ENCODE measurements around the gene C5orf63. TPM values are rescaled to one million over a fixed set of nuclear protein-coding genes. Genes with fewer than 3 reads are reported as not detected.

The C5orf63 gene
- total RNA-seq, 2 experiments from 2014 or later: 4.2 TPM; not detected in 1

GRCh38 chr5:127010362-127010761 is 62.9 kb downstream of the C5orf63 start:
- no peak overlapping the region for H3K4me3 ChIP-seq (ENCODE audit: low read depth, low read length, poor library complexity, severe bottlenecking)
- POLR2A ChIA-PET: no interaction called here

GRCh38 chr5:127009784-127010183 is 63.5 kb downstream of the C5orf63 start:
- 0 out of 2 replicates have a peak, but pooled peaks cover 3% of the 10 kb centered on the region for H3K79me2 ChIP-seq (ENCODE audit: insufficient read depth, low read depth, low read length)
- no peaks in the 10 kb centered on the region for H3K36me3 ChIP-seq (ENCODE audit: insufficient read depth, low read length)
- no peak overlapping the region for H3K27ac ChIP-seq (ENCODE audit: low read depth, low read length, poor library complexity, severe bottlenecking)
- TF ChIP-seq CTCF (conservative IDR thresholded peaks at IDR 0.05; ENCODE audit: low read length) (no peak), EZH2phosphoT487 (IDR thresholded peaks at IDR 0.05; ENCODE audit: borderline replicate concordance, low read depth, low read length) (no peak)
- no peak for DNase-seq (ENCODE audit: low spot score)
- H3K4me1 ChIP-seq (ENCODE audit: insufficient read depth, low read length, poor library complexity, severe bottlenecking): peaks cover 4% of the 10 kb centered on the region
- no peak overlapping the region for H2AFZ ChIP-seq (ENCODE audit: low read length)
- CTCF ChIA-PET (ENCODE audit: unreplicated experiment): no interaction called here
- H3K9me3 ChIP-seq (ENCODE audit: low read length): no peaks in the 10 kb centered on the region
- BruUV-seq (replicated peaks): no TSS peak
- no peak overlapping the region for H3K4me2 ChIP-seq (ENCODE audit: low read length)
- no peak overlapping the region for H3K4me3 ChIP-seq (ENCODE audit: low read depth, low read length, poor library complexity, severe bottlenecking)
- POLR2A ChIA-PET: no interaction called here
- intact Hi-C loops (cut with micrococcal nuclease; ENCODE audit: unreplicated experiment): no loop called here
- no peaks in the 10 kb centered on the region for H3K9me2 ChIP-seq (ENCODE audit: insufficient read depth, low read length)
- H4K20me1 ChIP-seq (ENCODE audit: insufficient read depth, low read length): no peaks in the 10 kb centered on the region

More at GRCh38 chr5:127010362-127010761, 62.9 kb downstream of the C5orf63 start:
- no peaks in the 10 kb centered on the region for H3K9me3 ChIP-seq (ENCODE audit: low read length)
- peaks cover 1% of the 10 kb centered on the region for H3K4me1 ChIP-seq (ENCODE audit: insufficient read depth, low read length, poor library complexity, severe bottlenecking)
- no peak overlapping the region for H3K27ac ChIP-seq (ENCODE audit: low read depth, low read length, poor library complexity, severe bottlenecking)
- H2AFZ ChIP-seq (ENCODE audit: low read length): no peak overlapping the region
- no peaks in the 10 kb centered on the region for H3K36me3 ChIP-seq (ENCODE audit: insufficient read depth, low read length)
- intact Hi-C loops (cut with micrococcal nuclease; ENCODE audit: unreplicated experiment): no loop called here
- H3K4me2 ChIP-seq (ENCODE audit: low read length): no peak overlapping the region
- CTCF ChIA-PET (ENCODE audit: unreplicated experiment): no interaction called here
- H4K20me1 ChIP-seq (ENCODE audit: insufficient read depth, low read length): no peaks in the 10 kb centered on the region
- DNase-seq (ENCODE audit: low spot score): no peak
- TF ChIP-seq CTCF (conservative IDR thresholded peaks at IDR 0.05; ENCODE audit: low read length) (no peak), EZH2phosphoT487 (IDR thresholded peaks at IDR 0.05; ENCODE audit: borderline replicate concordance, low read depth, low read length) (no peak)
- H3K79me2 ChIP-seq (ENCODE audit: insufficient read depth, low read depth, low read length): 0 out of 2 replicates have a peak, but pooled peaks cover 3% of the 10 kb centered on the region
- BruUV-seq (replicated peaks): no TSS peak
- H3K9me2 ChIP-seq (ENCODE audit: insufficient read depth, low read length): no peaks in the 10 kb centered on the region

- ChIA-PET POLR2A (no interaction called here), CTCF (ENCODE audit: unreplicated experiment) (no interaction called here)
- no peaks in the 10 kb centered on the region for H3K36me3 ChIP-seq (ENCODE audit: insufficient read depth, low read length)
- no peak overlapping the region for H3K4me3 ChIP-seq (ENCODE audit: low read depth, low read length, poor library complexity, severe bottlenecking)
- no peaks in the 10 kb centered on the region for H3K9me3 ChIP-seq (ENCODE audit: low read length)
- H3K27ac ChIP-seq (ENCODE audit: low read depth, low read length, poor library complexity, severe bottlenecking): no peak overlapping the region
- TF ChIP-seq EZH2phosphoT487 (IDR thresholded peaks at IDR 0.05; ENCODE audit: borderline replicate concordance, low read depth, low read length): no peak
- TF ChIP-seq CTCF (conservative IDR thresholded peaks at IDR 0.05; ENCODE audit: low read length): no peak
- H3K4me1 ChIP-seq (ENCODE audit: insufficient read depth, low read length, poor library complexity, severe bottlenecking): peaks cover 13% of the 10 kb centered on the region
- no TSS peak for BruUV-seq (replicated peaks)
- 0 out of 2 replicates have a peak, but pooled peaks cover 3% of the 10 kb centered on the region for H3K79me2 ChIP-seq (ENCODE audit: insufficient read depth, low read depth, low read length)
- no peak overlapping the region for H2AFZ ChIP-seq (ENCODE audit: low read length)
- no peaks in the 10 kb centered on the region for H3K9me2 ChIP-seq (ENCODE audit: insufficient read depth, low read length)
- DNase-seq (ENCODE audit: low spot score): no peak
- no peaks in the 10 kb centered on the region for H4K20me1 ChIP-seq (ENCODE audit: insufficient read depth, low read length)
- intact Hi-C loops (cut with micrococcal nuclease; ENCODE audit: unreplicated experiment): no loop called here
- no peak overlapping the region for H3K4me2 ChIP-seq (ENCODE audit: low read length)
Observed at GRCh38 chr5:127008300-127008975, 64.9 kb downstream of the C5orf63 start.
